NCI-H2081 (cell line): Measurements from ENCODE around the gene KYAT1.

Source experiments
- DNase-seq, 2 experiments: peaks; one replicate each; lab custom pipeline; 2025; lab: John Stamatoyannopoulos, UW

The KYAT1 gene

GRCh38 chr9:128840524-128840923, 41.2 kb downstream of the KYAT1 start:
- DNase-seq = no peak

GRCh38 chr9:128838338-128838737, 43.4 kb downstream of the KYAT1 start:
- no peak for DNase-seq

DNA sequence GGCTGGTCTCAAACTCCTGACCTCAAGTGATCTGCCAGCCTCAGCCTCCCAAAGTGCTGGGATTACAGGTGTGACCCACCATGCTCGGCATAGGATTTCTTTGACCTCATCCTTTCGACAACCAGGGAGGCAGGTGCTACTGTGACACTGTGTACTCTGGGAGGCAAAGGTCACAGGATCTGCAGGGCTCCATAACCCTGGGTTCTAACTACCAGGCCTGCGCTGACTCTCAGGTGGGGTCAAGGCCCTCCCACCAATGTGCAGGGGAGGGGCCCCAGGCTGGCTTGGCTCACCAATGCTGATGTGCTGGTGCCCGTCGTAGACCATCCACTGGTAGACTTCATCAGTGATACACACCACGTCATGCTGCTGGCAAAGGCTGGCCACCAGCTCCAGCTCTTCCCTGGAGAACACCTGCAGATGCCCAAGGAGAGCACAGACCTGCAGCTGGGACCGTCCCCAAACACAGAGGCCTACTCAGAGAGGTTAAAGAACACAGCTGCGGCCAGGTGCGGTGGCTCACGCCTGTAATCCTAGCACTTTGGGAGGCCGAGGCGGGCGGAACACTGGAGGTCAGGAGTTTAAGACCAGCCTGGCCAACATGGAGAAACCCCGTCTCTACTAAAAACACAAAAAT, 45.1 kb downstream of the KYAT1 start:
- no peak for DNase-seq

DNA sequence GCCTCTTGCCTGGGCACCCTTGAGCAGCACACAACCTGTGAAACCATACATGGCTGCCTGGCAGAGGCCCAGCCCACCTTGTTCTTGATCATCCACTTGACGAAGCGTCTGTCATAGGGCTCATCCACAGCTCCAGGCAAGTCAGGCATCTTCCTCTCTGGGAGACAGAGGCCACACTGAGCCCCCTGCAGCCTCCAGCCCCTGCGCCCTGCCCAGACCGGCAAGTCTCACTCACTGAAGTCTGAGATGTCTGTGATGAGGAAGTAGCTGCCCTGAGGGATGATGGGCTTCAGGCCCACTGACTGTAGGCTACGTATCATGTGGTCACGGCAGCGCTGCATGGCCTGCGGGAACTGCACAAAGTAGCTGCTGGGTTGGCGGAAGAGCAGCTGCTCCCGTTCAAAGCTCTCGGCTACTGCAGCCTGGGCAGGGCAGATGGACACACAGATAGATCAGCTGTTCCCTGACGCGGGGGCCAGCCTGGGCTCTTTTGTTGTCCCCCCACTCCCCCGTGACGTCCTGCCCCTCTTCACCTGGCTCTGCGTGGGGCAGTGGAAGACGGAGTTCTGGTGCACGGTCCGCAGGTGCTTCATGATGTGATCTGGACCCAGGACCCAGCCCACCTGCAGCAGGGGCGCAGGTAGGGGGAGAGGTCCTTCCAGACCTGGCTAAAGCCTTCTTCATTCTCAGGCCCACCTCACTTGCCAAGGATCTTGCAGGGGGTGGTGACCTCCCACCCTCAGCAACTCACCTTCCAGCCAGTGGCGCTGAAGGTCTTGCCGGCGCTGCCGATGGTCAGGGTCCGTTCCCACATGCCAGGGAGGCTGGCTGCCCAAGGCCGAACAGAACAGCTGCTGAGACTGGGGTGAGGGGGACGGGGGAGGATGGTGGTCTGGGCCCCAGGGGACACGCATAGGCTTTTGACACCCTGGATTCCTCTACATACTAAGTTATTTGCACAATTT, 46.2 kb downstream of the KYAT1 start:
- DNase-seq = no peak

GRCh38 chr9:128833696-128834095, 48.1 kb downstream of the KYAT1 start:
- DNase-seq = no peak

DNA sequence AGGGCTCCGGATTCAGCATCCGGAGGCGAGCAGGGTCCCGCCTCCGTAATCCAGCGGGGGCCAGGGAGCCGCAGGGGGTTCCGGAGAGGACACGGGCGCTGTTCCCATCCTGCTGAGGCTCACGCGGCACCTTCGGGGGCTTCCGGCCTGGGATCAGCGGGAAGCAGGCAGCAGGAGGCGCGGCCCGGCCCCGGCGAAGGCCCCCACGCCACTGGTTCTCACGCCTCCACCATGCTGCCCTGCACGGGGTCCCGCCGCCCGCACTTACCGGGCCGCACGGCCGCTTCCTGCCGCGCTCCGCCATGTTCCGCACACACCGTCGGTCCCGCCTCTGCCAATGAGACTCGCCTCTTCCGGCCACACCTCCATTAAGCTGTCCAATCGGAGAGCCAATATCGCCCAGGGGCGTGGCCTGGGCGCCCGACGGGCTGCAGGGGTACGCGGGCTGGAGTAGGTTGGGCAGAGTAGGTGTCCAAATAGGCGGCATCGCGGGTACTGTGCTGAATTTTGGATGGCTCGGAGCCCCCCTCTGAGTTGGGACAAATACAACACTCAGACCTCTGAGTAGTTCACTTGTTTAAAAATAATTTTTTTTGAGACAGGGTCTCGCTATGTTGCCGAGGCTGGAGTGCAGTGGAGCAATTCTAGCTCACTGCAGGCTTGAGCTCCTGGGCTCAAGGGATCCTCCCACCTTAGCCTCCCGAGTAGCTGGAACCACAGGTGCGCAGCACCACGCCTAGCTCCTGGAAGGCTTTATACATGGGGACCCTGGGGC, 52.1 kb downstream of the KYAT1 start, which contains the start of gene SPOUT1:
Gene SPOUT1 (minus strand): TSS at position 318 of the 775 bp plus-strand sequence. CDS start 14 bp downstream, at position 304.
- peak; percentile 91 to 94 for DNase-seq

- no peak for DNase-seq
These were observed 52.9 kb downstream of the KYAT1 start for GRCh38 chr9:128828719-128829452.

- no peak for DNase-seq
These were observed 53.5 kb downstream of the KYAT1 start for GRCh38 chr9:128828267-128828666.

- no peak for DNase-seq
These were observed 55.6 kb downstream of the KYAT1 start for GRCh38 chr9:128825923-128826700.

DNA sequence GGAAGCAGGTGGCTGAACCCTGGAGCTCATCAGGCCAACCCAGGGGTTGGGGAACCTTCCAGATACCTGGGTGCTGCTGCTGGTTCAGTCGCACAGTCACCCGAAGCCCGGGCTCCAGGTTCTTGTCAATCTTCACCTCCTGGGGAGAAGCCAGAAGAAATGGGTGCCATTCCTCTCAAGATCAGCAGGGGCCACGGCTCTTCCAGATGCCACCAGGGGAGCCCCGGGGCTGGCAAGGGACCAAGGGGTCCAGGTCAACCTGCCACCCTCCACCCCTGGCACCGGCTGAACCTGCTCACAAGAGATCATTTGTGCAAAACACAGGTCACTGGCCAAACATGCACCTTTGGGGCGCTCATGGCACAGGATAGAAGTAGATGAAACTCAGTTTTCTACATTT, 56.8 kb downstream of the KYAT1 start:
- no peak for DNase-seq

DNA sequence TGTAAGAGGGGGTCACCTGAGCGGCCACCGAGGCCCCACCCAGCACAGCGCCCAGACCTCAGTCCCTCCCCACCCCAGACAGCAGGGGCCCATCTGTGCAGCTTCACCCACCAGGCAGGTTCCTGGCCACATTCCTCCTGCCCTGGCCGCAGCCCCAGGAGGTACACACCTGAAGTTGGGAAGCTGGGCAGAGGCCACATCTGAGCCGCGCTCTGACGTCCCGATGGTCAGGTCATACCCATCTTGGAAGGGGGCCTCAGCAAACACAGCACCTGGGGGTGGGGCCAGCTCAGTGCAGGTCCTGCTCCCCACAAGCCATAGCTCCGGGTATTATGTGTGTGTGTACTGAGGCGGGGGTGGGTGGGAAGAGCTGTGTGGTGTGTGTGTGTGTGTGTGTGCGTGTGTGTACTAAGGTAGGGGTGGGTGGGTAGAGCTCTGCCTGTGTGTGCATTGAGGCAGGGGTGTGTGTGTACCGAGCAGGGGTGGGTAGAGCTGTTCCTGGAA, 57.8 kb downstream of the KYAT1 start:
- no peak for DNase-seq

DNA sequence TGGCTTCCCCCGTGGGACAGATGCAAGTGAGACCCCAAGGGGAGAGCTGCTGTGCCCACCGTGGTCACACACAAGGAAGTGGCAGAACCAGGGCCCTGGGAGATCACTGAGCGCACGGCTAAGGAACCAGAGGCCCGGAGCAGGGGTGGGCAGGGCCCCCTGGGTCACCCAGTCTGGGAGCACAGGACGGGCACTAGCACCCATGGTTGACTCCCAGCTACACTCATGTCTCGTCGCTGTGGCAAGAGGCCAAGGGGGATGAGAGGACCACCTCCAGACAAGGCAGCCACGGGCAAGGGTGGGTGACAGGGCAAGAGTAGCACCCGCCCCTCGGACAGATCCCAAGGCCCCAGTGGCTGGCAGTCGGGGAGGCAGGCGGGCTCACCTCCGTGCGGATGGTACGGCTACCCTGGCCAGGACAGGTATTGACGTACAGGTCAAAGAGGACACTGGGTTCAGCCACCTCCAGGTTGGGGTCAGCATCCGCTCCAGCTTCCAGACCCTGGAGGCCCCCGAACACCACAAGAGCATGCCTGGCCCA, 58.3 kb downstream of the KYAT1 start:
- no peak for DNase-seq

DNA sequence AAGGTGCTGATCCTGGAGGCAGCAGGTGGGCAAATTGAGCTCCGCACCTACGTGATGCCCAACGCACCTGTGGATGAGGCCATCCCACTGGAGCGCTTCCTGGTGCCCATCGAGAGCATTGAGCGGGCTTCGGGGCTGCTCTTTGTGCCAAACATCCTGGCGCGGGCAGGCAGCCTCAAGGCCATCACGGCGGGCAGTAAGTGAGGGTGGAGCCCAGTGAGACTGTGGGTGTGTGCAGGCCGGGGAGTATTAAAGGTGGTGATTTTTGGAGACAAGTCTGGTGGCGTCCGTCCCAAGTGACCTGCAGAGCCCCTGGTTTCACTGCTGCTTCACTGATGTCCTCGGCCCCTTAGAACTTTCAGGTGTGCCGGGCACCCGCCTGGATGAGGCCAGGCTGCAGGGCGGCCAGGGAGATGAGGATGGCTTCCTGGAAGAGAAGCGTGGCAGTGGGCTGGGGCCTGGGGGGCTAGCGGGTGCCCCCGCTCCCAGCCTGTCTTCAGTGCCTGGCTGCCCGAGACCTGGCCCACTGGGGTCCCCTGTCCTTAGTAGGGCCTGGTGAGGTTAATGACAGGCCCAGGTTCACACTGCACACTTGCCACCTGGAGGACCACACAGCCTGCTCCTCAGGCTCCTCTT, 59.2 kb downstream of the KYAT1 start:
- DNase-seq = no peak

DNA sequence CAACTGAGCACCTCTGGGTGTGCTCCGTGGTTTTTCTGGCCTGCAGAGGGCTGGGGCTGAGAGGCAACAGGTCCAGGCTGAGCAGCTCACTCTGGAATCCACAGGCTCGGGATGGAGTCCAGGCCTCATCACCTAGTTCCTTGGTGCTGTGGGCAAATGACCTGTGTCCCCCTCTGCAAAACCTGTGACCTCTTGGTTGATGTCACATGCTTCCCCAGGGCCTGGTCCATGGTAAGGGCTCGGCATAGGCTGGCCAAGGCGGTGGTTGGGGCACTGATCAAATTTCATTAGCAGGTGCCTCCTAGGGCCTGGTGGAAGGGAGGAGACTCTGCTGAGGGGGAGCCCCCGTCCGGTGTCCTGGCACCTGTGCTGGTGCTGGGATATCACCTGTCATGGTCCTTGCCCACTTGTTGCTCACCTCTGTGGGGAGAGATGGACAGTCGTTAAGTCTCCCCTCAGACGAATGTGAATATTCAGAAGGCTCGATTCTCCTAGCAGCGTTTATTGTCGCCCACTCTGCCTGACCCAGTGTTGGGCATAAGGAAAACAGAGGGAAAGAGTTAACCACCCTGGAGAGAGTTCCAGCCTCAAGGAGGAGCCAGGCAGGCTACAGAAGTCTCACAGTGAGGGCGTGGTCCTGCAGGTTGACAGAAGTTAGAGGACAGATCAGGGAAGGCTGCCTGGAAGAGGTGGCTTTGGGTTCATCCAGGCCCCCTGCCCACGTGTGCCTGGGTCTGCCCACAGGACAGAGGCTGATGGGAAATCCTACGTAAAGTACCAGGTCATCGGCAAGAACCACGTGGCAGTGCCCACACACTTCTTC, 60.0 kb downstream of the KYAT1 start:
- DNase-seq = no peak

DNA sequence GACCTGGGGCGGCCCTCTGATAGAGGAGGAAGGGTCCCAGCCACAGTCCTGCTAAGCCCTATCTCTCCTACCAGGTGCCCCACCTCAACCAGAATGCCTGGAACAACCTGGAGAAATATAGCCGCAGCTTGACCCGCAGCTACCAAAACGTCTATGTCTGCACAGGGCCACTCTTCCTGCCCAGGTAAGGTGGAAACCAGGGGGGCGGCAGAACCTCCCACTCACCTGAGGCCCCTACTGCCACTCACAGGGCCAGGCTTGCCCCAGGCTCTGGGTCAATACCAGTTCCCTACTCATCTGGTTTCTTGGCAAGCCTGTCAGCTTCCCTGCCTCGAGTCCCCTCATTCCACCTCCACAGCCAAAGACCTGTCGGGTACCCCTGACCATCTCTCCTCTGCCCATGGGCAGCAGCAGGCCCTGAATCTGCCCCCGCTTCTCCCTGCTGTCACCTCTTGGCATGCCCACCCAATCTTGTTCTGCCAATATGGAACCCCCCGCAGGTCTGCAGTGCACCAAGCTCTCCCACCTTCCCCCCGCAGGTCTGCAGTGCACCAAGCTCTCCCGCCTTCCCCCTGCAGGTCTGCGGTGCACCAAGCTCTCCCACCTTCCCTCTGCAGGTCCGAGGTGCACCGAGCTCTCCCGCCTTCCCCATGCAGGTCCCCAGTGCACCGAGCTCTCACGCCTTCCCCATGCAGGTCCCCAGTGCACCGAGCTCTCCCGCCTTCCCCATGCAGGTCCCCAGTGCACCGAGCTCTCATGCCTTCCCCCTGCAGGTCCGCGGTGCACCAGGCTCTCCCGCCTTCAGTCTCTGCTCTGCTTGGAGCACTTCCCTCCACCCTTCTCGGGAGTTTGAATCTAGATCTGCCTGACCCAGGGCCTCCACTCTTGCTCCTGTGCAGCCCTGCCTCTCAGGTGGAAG, 60.8 kb downstream of the KYAT1 start:
- DNase-seq = no peak

- DNase-seq = peak; percentile 23 to 28
These were observed 61.8 kb downstream of the KYAT1 start for GRCh38 chr9:128819716-128820664.
